ENCODE results near the gene TIMP4.

Gene TIMP4

DNA sequence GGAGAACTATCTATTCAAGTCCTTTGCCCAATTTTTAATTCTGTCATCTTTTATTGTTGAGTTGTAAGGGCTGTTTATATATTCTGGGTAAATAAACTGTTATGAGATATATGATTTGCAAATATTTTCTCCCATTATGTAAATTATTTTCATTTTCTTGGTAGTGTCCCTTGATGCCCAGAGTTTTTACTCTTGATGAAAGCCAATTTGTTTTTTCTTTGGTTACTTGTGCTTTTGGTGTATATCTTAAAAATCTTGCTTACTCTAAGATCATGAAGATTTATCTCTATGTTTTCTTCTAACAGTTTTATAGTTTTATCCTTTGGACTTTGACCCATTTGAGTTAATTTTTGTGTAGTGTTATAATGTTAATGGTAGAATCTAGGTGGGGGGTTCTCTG, 44.5 kb downstream of the TIMP4 start:
- in situ Hi-C loops (cut with MboI; ENCODE audit: low pct_unique_long_range_greater_than_20kb, low sequenced_read_pairs, unreplicated experiment) = no loop called here
- DNase-seq (ENCODE audit: low spot score) = no peak
- TF ChIP-seq, protein P1, sequence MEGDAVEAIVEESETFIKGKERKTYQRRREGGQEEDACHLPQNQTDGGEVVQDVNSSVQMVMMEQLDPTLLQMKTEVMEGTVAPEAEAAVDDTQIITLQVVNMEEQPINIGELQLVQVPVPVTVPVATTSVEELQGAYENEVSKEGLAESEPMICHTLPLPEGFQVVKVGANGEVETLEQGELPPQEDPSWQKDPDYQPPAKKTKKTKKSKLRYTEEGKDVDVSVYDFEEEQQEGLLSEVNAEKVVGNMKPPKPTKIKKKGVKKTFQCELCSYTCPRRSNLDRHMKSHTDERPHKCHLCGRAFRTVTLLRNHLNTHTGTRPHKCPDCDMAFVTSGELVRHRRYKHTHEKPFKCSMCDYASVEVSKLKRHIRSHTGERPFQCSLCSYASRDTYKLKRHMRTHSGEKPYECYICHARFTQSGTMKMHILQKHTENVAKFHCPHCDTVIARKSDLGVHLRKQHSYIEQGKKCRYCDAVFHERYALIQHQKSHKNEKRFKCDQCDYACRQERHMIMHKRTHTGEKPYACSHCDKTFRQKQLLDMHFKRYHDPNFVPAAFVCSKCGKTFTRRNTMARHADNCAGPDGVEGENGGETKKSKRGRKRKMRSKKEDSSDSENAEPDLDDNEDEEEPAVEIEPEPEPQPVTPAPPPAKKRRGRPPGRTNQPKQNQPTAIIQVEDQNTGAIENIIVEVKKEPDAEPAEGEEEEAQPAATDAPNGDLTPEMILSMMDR (IDR thresholded peaks at IDR 0.05; ENCODE audit: extremely low read depth, insufficient read depth, missing control alignments) = no peak

DNA sequence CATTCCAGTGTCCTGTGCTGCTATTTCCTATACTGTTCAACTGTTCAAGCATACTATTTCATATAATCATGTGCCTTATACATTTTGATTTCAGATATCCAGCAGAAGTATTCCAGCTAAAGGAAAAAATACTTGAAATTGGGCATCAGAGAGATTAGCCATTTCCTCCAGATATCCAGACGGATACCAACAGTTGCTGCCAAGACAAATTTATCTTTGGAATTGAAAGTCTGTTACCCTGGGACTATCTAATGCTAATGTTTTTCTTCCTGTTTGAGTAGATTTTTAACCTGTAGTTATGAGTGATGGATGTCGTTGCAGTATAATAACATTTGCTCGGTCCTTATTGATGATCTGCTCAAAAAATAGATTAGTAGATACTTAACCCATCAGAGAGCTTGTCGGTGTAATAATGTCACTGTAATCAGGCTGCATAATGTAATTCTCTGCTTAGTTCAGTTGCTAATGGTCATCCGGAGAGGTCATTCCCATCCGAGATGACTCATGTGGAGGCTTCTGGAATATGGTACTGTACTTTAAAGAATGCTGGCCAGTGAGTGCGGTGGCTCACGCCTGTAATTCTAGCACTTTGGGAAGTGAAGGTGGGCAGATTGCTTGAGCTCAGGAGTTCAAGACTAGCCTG, 51.5 kb downstream of the TIMP4 start:
- in situ Hi-C loops (cut with MboI; ENCODE audit: low pct_unique_long_range_greater_than_20kb, low sequenced_read_pairs, unreplicated experiment) = no loop called here
- TF ChIP-seq, protein P1 (IDR thresholded peaks at IDR 0.05; ENCODE audit: extremely low read depth, insufficient read depth, missing control alignments) = no peak
- DNase-seq (ENCODE audit: low spot score) = no peak

All from GM13977 (cell line).